Endometrial microvascular endothelial cells (primary cell): Measurements from ENCODE around the gene FCAR. TPM values are rescaled to one million over a fixed set of nuclear protein-coding genes. Genes with fewer than 3 reads are reported as not detected.
"Not testable (repeated sequence)": the region's sequence is repeated elsewhere in the genome, so short reads cannot be mapped to it uniquely, and the experiment has no call there.

Experiments used
- in situ Hi-C: cut with HindIII; loops from 2 replicates; pipeline ENCODE4 v1.10.0; 2017; ENCODE audit warnings: low sequenced_read_pairs, low pct_unique_long_range_greater_than_20kb; ENCODE audit errors: inconsistent ontology term
- total RNA-seq: library from RNA; depleted of rRNA; stranded (reverse); fragments of >200 nt; gene quantifications from one replicate; pipeline ENCODE4 v1.2.3, GENCODE V29; 2015; ENCODE audit errors: inconsistent ontology term

FCAR gene
- total RNA-seq, 1 donor from 2014 or later: not detected

DNA sequence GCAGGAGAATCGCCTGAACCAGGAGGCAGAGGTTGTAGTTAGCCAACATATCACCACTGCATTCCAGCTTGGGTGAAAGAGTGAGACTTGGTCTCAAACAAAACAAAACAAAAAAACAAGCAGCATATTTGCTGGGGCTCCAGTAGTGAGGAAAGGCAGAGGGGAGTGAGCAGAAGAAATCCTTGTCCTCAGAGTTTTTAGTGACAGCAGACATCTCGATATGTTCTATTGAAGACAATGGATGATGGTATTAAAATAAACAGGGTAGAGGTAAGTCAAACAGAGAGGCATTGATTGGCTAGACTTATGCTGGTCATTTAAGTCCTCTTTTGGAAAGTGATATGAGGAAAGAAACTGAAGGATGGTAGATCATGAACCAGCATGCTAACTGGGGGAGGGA lies 54.3 kb downstream of the FCAR start:
- in situ Hi-C loops: no loop called here

DNA sequence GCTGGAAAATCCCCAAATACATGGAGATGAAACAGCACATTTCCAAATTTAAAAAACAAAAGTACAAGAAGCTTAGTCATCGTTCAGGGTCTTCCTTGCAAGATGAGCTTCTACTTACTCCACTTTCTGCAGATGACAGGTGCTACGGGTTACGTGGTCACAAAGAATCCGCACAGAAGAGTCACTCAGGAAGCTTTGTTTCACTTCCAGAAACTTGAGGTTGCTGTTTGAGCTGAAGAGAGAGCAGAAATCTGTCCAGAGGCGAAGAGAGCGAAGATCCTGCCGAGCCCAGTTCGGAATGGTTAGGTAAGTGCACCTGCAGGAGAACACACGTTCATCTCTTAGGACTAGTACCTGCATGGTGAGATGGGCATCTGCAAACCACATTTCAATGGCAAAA lies 63.9 kb downstream of the FCAR start:
- in situ Hi-C loops: no loop called here

DNA sequence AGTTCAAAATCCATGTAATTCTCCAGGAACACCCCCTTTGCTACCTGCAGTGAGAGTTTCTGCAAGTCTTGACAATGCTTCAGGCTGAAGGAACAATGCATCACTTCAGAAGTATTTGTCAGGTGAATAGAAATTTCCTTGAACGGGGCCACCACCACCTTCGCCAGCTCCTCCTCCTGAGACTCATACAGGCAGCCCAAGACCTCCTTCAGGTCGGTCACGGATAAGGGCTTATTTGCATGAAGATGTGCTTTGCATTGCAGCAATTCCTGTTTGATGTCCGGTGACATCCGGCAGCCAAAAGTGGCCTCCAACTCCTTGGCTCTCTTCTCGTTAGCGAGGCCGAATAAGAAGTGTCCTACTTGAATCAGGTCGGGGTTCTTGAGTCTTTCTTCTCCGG lies 64.9 kb downstream of the FCAR start:
- in situ Hi-C loops: no loop called here

GRCh38 chr19:54939538-54939937 lies 65.5 kb downstream of the FCAR start:
- in situ Hi-C loops: not testable (repeated sequence)

Other genes starting within 250 kb of the FCAR start
- gene LILRB1, start 243.8 kb upstream of the FCAR start, total RNA-seq: not detected
- gene LILRB4, start 211.2 kb upstream of the FCAR start, total RNA-seq: not detected
- not detected for gene KIR3DL3, start 149.8 kb upstream of the FCAR start, total RNA-seq
- gene KIR2DL3, start 135.7 kb upstream of the FCAR start, total RNA-seq: not detected
- not detected for gene KIR2DL1, start 104.4 kb upstream of the FCAR start, total RNA-seq
- not detected for gene KIR2DL4, start 70.6 kb upstream of the FCAR start, total RNA-seq
- not detected for gene KIR3DL1, start 57.8 kb upstream of the FCAR start, total RNA-seq
- gene KIR2DS4, start 41.6 kb upstream of the FCAR start, total RNA-seq: not detected
- gene KIR3DL2, start 23.8 kb upstream of the FCAR start, total RNA-seq: not detected
- gene NCR1, start 31.9 kb downstream of the FCAR start, total RNA-seq: not detected
- not detected for gene NLRP7, start 73.3 kb downstream of the FCAR start, total RNA-seq
- gene NLRP2, start 92.1 kb downstream of the FCAR start, total RNA-seq: 3.0 TPM
- not detected for gene GP6, start 164.0 kb downstream of the FCAR start, total RNA-seq
- 9.8 TPM for gene RDH13, start 188.9 kb downstream of the FCAR start, total RNA-seq
- gene EPS8L1, start 201.6 kb downstream of the FCAR start, total RNA-seq: 4.7 TPM
- 81.4 TPM for gene PPP1R12C, start 243.4 kb downstream of the FCAR start, total RNA-seq